Bronchial epithelial cell (primary cell): Measurements from ENCODE around the gene NKX1-1. TPM values are rescaled to one million over a fixed set of nuclear protein-coding genes. Genes with fewer than 3 reads are reported as not detected.

Source experiments
- DNase-seq: peaks from one replicate; pipeline ENCODE4 v3.0.0-alpha.2; 2010; ENCODE audit warnings: low read depth
- FAIRE-seq: peaks from 2 replicates; lab custom pipeline; 2011; peaks lifted over from hg19 to GRCh38; lab: Jason Lieb, UNC
- H3K27me3 ChIP-seq: 2 replicates; pipeline ENCODE4 v1.5.1; 2011; ENCODE audit warnings: low read length; ENCODE audit not compliant: control insufficient read depth, insufficient read depth
- H3K36me3 ChIP-seq: 2 replicates; pipeline ENCODE4 v1.5.1; 2011; ENCODE audit warnings: low read length; ENCODE audit not compliant: control insufficient read depth, insufficient read depth
- H3K4me3 ChIP-seq: 2 replicates; pipeline ENCODE4 v1.5.1; 2011; ENCODE audit warnings: mild to moderate bottlenecking, low read depth, low read length, control low read depth
- CTCF ChIP-seq: IDR thresholded peaks from 2 replicates; pipeline ENCODE4 v1.5.1; 2011; ENCODE audit warnings: mild to moderate bottlenecking, moderate library complexity, low read length, control low read depth, inconsistent platforms; ENCODE audit not compliant: insufficient read depth, severe bottlenecking
- total RNA-seq: library from RNA; depleted of rRNA; stranded (reverse); fragments of >200 nt; gene quantifications from 2 replicates; pipeline ENCODE4 v1.2.1, GENCODE V29; 2014

NKX1-1 gene
- total RNA-seq, 1 donor from 2014 or later: not detected

GRCh38 chr4:1449833-1450741 is 43.8 kb upstream of the NKX1-1 start:
- no peaks in the 10 kb centered on the region for H3K27me3 ChIP-seq
- no peak for DNase-seq
- no peak for FAIRE-seq
- H3K4me3 ChIP-seq: no peak overlapping the region
- H3K36me3 ChIP-seq: no peaks in the 10 kb centered on the region
- TF ChIP-seq CTCF: no peak

GRCh38 chr4:1449475-1449832 is 43.2 kb upstream of the NKX1-1 start:
- H3K27me3 ChIP-seq: no peaks in the 10 kb centered on the region
- no peak overlapping the region for H3K4me3 ChIP-seq
- DNase-seq (no peak), FAIRE-seq (no peak)
- TF ChIP-seq CTCF: no peak
- no peaks in the 10 kb centered on the region for H3K36me3 ChIP-seq

GRCh38 chr4:1448589-1449420 is 42.6 kb upstream of the NKX1-1 start:
- Histone ChIP-seq H3K36me3 (no peaks in the 10 kb centered on the region), H3K27me3 (no peaks in the 10 kb centered on the region), H3K4me3 (no peak overlapping the region)
- no peak for DNase-seq
- no peak for FAIRE-seq
- no peak for TF ChIP-seq CTCF

GRCh38 chr4:1447676-1448588 is 41.7 kb upstream of the NKX1-1 start:
- DNase-seq (no peak), FAIRE-seq (no peak)
- no peak for TF ChIP-seq CTCF
- H3K36me3 ChIP-seq: no peaks in the 10 kb centered on the region
- H3K27me3 ChIP-seq: no peaks in the 10 kb centered on the region
- no peak overlapping the region for H3K4me3 ChIP-seq
